Neutrophil (primary cell): ENCODE results near the gene ZNF385D.

Source experiments
- H3K27ac ChIP-seq: fragments of 200-600 bp; sonication (generic); 2 replicates; pipeline ENCODE4 v1.5.1; 2016; ENCODE audit warnings: mild to moderate bottlenecking, moderate library complexity
- H3K27me3 ChIP-seq: fragments of 200-600 bp; sonication (generic); 2 replicates; pipeline ENCODE4 v1.6.0; 2016; ENCODE audit warnings: mild to moderate bottlenecking
- H3K36me3 ChIP-seq: fragments of 200-600 bp; sonication (generic); 2 replicates; pipeline ENCODE4 v1.5.1; 2017
- H3K4me1 ChIP-seq, 2 experiments: fragments of 200-600 bp in 1 of 2; sonication (generic) in 1 of 2; 1 replicate in 1 of 2; 2 replicates in 1 of 2; pipeline versions ENCODE4 v1.5.1 to v1.6.1; 2013 to 2016; ENCODE audit warnings: low read depth in 1 of 2, low read length in 1 of 2, mild to moderate bottlenecking in 1 of 2, moderate library complexity in 1 of 2; ENCODE audit not compliant: control insufficient read depth in 1 of 2, insufficient read depth in 1 of 2
- H3K4me3 ChIP-seq, 2 experiments: fragments of 200-600 bp in 1 of 2; sonication (generic) in 1 of 2; 1 replicate in 1 of 2; 2 replicates in 1 of 2; pipeline ENCODE4 v1.5.1; 2013 to 2016; ENCODE audit warnings: low read depth in 1 of 2, low read length in 1 of 2, mild to moderate bottlenecking in 1 of 2, moderate library complexity in 1 of 2
- H3K9me3 ChIP-seq: fragments of 200-600 bp; sonication (generic); 2 replicates; pipeline ENCODE4 v1.5.1; 2016
- CTCF ChIP-seq: fragments of 200-600 bp; sonication (generic); IDR thresholded peaks from 2 replicates; pipeline ENCODE4 v1.5.1; 2016; ENCODE audit warnings: antibody characterized with exemption

The ZNF385D gene

DNA sequence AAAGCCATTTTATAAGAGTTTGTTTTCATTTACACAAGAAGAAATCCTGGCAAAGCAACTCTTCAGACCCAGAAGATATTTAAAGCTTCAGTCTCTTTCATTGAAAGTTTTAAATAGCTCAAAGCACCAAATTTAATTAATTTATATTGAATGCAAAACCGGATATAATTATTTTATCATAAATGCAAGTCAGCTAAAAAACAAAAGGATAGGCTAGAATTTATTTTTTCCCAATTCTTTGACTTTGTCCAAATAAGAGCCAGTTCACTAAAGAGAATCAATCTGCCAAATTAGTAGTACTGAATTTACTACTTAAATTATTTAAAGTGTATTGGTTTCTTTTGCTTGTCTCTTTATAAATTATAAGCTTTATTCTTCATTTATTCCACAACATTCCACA is 101.5 kb downstream of the ZNF385D start:
- Histone ChIP-seq H3K27ac (no peak overlapping the region), H3K9me3 (no peaks in the 10 kb centered on the region), H3K4me1 (no peaks in the 10 kb centered on the region), H3K4me3 (no peak overlapping the region), H3K27me3 (no peaks in the 10 kb centered on the region), H3K36me3 (no peaks in the 10 kb centered on the region)
- TF ChIP-seq CTCF: no peak

DNA sequence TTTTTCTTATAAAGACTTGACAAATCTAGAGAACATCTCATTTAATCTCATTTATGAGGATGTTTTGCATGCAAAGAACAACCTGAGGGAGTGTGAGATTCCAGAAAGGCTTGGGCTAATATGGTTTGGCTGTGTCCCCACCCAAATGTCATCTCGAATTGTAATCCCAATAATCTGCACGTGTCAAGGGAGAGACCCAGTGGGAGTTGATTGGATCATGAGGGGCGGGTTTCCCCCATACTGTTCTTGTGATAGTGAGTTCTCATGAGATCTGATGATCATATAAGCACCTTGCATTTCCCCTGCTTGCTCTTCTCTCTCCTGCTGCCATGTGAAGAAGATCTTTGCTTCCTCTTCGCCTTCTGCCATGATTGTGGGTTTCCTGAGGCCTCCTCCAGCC is 103.0 kb downstream of the ZNF385D start:
- no peak for TF ChIP-seq CTCF

DNA sequence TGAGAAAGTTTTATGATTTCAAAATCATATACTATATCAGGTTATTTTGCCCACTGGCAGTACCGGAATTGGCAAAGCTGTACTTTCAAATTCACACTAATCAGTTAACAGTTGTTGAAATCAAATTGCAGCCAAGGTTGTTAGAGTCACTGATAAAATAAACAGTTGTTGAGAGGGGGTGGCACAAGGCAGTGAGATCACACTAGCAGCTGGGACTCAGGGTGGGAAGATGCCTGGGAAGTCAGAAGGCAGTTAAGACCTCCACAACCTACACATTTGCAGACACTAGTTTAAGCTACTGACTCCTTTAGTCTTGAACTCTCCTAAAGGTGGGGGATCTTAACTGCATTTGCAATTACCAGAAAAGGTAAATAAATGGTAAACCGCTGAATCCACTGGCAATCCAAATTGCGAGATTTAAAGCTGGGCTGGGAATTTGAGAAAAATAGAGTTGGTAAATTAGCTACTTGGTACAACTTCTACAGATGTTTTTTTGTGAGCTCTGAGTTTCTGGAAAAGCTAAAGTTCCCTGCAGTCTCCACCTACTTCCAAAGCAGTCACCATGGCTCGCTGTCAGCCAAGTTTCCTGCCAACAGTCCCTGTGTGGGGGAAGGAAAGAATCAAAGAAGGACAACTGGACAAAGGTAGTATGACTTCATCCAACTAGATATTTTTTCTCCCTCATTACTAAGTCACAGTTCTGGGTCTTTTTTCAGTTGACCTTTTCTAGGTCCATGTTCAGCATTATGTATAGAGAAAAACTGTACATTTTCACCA is 105.7 kb downstream of the ZNF385D start:
- no peak overlapping the region for H3K4me3 ChIP-seq
- no peaks in the 10 kb centered on the region for H3K27me3 ChIP-seq
- no peaks in the 10 kb centered on the region for H3K4me1 ChIP-seq
- H3K27ac ChIP-seq: no peak overlapping the region
- no peaks in the 10 kb centered on the region for H3K36me3 ChIP-seq
- H3K9me3 ChIP-seq: no peaks in the 10 kb centered on the region
- no peak for TF ChIP-seq CTCF

More for the DNA sequence above, 103.0 kb downstream of the ZNF385D start:
- H3K4me3 ChIP-seq: no peak overlapping the region
- no peaks in the 10 kb centered on the region for H3K4me1 ChIP-seq
- no peaks in the 10 kb centered on the region for H3K36me3 ChIP-seq
- no peaks in the 10 kb centered on the region for H3K27me3 ChIP-seq
- H3K27ac ChIP-seq: no peak overlapping the region
- H3K9me3 ChIP-seq: no peaks in the 10 kb centered on the region

DNA sequence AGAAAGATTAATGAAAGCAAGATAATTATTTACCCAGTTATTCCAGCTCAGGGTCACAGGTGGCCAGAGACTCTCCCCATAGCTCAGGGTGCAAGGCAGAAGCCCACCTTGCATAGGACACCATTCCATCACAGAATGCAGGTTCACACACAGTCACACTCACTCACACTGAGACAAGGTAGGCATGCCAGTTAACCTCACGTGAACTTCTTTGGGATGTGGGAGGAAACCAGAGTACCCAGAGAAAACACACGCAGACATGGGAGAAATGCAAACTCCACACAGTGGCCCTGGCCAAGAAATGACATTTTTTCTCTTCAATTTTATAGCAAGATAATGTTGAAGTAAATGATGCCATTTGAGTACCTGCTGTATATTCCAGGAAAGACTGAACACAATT is 106.7 kb downstream of the ZNF385D start:
- Histone ChIP-seq H3K9me3 (no peaks in the 10 kb centered on the region), H3K27me3 (no peaks in the 10 kb centered on the region)

GRCh38 chr3:21643752-21644151 is 107.3 kb downstream of the ZNF385D start:
- TF ChIP-seq CTCF: no peak
- no peak overlapping the region for H3K4me3 ChIP-seq

More for the DNA sequence above, 106.7 kb downstream of the ZNF385D start:
- H3K27ac ChIP-seq: no peak overlapping the region
- no peaks in the 10 kb centered on the region for H3K36me3 ChIP-seq
- H3K4me3 ChIP-seq: no peak overlapping the region
- no peak for TF ChIP-seq CTCF
- H3K4me1 ChIP-seq: no peaks in the 10 kb centered on the region

More at GRCh38 chr3:21643752-21644151, 107.3 kb downstream of the ZNF385D start:
- no peaks in the 10 kb centered on the region for H3K4me1 ChIP-seq
- H3K27me3 ChIP-seq: no peaks in the 10 kb centered on the region
- H3K36me3 ChIP-seq: no peaks in the 10 kb centered on the region
- no peaks in the 10 kb centered on the region for H3K9me3 ChIP-seq
- H3K27ac ChIP-seq: no peak overlapping the region
